BE2C (cell line): ENCODE data around the gene KRTAP10-6.
"Not testable (repeated sequence)": the region's sequence is repeated elsewhere in the genome, so short reads cannot be mapped to it uniquely, and the experiment has no call there.

Source experiments
- DNase-seq: peaks from one replicate; pipeline ENCODE4 v3.0.0-alpha.2; 2020
- H3K27me3 ChIP-seq: fragments of 250-450 bp; sonication (Bioruptor Pico); 2 replicates; pipeline ENCODE4 v1.5.1; 2020; ENCODE audit warnings: mild to moderate bottlenecking
- H3K36me3 ChIP-seq: fragments of 250-450 bp; sonication (Bioruptor Pico); 2 replicates; pipeline ENCODE4 v1.5.1; 2020; ENCODE audit warnings: mild to moderate bottlenecking
- H3K4me1 ChIP-seq: fragments of 250-450 bp; sonication (Bioruptor Pico); 2 replicates; pipeline ENCODE4 v1.5.1; 2020
- H3K4me3 ChIP-seq: 2 replicates; pipeline ENCODE4 v1.5.1; 2011; ENCODE audit warnings: low read depth, low read length
- H3K9me3 ChIP-seq: fragments of 250-450 bp; sonication (Bioruptor Pico); 2 replicates; pipeline ENCODE4 v1.5.1; 2020
- TF ChIP-seq, protein P1 (sequence below): IDR thresholded peaks from 2 replicates; pipeline ENCODE4 v1.5.1; 2012; ENCODE audit warnings: mild to moderate bottlenecking, low read depth, low read length

KRTAP10-6 gene

DNA sequence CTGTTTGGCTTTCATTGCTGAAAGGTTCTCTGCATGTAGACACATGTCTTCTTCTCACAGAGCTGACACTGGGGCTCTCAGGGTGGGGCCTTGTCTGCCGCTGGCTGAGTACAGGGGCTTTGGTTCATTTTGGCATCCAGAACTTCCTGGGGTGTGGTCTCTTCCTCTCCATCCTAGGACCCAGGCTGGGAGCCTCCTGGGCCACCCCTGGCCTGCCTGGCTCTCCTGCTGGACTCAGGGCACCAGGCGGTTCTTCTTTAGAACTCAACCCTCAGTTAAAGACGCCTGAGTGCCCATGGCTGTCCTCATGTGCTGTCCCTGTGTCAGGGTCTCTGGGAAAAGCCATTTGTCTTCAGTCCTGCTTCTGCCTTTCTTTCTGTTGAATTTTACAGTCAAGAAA, 6.4 kb downstream of the KRTAP10-6 start:
- TF ChIP-seq, protein P1, sequence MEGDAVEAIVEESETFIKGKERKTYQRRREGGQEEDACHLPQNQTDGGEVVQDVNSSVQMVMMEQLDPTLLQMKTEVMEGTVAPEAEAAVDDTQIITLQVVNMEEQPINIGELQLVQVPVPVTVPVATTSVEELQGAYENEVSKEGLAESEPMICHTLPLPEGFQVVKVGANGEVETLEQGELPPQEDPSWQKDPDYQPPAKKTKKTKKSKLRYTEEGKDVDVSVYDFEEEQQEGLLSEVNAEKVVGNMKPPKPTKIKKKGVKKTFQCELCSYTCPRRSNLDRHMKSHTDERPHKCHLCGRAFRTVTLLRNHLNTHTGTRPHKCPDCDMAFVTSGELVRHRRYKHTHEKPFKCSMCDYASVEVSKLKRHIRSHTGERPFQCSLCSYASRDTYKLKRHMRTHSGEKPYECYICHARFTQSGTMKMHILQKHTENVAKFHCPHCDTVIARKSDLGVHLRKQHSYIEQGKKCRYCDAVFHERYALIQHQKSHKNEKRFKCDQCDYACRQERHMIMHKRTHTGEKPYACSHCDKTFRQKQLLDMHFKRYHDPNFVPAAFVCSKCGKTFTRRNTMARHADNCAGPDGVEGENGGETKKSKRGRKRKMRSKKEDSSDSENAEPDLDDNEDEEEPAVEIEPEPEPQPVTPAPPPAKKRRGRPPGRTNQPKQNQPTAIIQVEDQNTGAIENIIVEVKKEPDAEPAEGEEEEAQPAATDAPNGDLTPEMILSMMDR: no peak
- no peaks in the 10 kb centered on the region for H3K36me3 ChIP-seq
- no peaks in the 10 kb centered on the region for H3K9me3 ChIP-seq
- no peaks in the 10 kb centered on the region for H3K4me1 ChIP-seq
- peaks cover 4% of the 10 kb centered on the region; the same call in 1 of the 2 replicates for H3K27me3 ChIP-seq
- H3K4me3 ChIP-seq: no peak overlapping the region
- no peak for DNase-seq

DNA sequence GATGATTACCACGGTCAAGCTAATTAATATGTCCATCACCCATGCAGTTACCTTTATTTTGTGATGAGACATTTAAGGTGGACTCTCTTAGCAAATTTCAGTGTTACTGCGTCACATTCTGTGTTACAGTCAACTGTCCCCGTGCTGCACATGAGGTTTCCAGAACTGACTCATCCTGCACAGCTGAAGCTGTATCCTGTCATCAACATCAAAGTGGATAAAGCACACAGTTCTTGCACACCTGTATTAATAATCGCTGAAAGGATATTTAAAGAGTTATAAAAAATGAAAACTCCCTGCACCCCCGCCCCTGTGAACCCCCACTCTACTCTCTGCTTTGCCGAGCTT, 8.5 kb downstream of the KRTAP10-6 start:
- no peak for DNase-seq
- H3K4me3 ChIP-seq: no peak overlapping the region
- H3K36me3 ChIP-seq: no peaks in the 10 kb centered on the region
- TF ChIP-seq, protein P1: no peak
- no peaks in the 10 kb centered on the region for H3K4me1 ChIP-seq
- H3K27me3 ChIP-seq: peaks cover 4% of the 10 kb centered on the region; the same call in 1 of the 2 replicates
- no peaks in the 10 kb centered on the region for H3K9me3 ChIP-seq

DNA sequence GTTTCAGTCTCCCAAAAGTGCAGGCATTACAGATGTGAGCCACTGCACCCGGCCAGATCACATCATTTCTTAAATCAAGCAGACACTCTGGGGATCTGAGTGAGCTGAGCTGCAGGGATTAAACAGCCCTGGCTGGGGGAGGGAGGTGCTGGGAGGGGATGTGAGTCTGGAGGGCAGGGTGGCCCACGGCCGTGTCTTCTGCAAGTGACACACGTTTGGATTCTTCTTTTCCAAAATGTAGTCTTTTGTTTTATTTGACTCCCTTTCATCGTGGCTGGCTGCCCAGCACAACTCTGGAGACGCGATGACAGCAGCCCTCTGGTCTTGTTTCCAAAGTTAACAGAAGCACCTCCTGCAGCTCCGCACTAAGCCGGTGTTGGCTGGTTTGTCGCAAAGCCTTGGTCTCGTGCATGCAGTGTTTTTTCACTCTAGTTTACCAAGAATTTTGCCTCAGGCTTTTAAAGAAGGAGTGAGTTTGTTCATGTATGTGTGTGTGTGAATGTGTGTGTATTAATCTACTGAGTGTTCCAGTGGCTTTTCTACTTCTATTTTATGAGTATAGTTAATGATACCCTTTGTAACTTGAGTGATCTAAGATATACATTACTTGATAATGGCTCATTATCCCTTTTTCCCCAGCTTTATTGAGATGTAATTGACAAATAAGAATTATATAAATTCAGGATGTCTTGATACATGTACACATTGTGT, 9.1 kb downstream of the KRTAP10-6 start:
- TF ChIP-seq, protein P1: no peak
- Histone ChIP-seq H3K4me3 (no peak overlapping the region), H3K9me3 (no peaks in the 10 kb centered on the region), H3K27me3 (peaks cover 4% of the 10 kb centered on the region; the same call in 1 of the 2 replicates), H3K4me1 (no peaks in the 10 kb centered on the region), H3K36me3 (no peaks in the 10 kb centered on the region)
- no peak for DNase-seq

DNA sequence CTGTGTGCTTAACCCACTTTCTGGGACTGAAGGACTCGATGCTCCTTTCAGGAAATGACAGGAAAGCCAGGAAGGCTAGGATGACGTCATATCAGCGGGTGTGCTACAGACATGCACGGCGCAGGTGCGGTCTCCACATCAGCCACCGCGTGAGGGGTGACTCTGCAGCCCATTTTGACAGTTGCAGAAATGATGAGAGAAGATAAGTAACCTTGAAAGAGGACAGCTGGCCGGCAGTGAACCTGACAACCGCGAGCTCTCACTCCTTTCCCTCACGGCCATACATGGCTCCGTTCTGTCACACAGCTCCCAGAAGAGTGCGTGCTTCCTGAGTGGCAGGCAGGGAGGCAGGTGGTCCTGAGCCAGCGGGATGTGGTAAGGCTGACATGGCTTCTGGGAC, 10.2 kb downstream of the KRTAP10-6 start:
- TF ChIP-seq, protein P1: no peak
- no peak overlapping the region for H3K4me3 ChIP-seq
- DNase-seq: no peak
- peaks cover 4% of the 10 kb centered on the region; the same call in 1 of the 2 replicates for H3K27me3 ChIP-seq
- H3K9me3 ChIP-seq: no peaks in the 10 kb centered on the region
- no peaks in the 10 kb centered on the region for H3K36me3 ChIP-seq
- H3K4me1 ChIP-seq: no peaks in the 10 kb centered on the region

DNA sequence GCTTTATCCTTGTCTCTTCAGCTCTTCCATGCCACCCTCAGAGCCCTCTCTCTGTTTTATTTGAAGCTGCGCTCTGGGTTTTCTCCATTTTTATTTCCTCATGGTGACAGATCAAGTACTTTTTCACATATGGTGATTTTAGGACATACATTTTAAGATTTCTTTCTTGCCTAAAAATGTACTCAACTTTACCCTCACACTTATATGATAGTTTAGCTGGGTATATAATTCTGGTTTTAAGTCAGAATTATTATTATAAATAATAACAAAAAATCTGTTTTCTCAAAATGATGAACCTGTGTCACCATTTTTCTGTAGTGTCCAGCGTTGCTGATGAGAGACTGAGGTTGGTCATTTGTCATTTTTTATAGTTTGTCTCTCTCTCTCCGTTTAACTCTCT, 11.1 kb downstream of the KRTAP10-6 start:
- no peak for DNase-seq
- Histone ChIP-seq H3K9me3 (no peaks in the 10 kb centered on the region), H3K4me3 (no peak overlapping the region), H3K36me3 (no peaks in the 10 kb centered on the region), H3K4me1 (no peaks in the 10 kb centered on the region), H3K27me3 (peaks cover 4% of the 10 kb centered on the region; the same call in 1 of the 2 replicates)
- TF ChIP-seq, protein P1: no peak

DNA sequence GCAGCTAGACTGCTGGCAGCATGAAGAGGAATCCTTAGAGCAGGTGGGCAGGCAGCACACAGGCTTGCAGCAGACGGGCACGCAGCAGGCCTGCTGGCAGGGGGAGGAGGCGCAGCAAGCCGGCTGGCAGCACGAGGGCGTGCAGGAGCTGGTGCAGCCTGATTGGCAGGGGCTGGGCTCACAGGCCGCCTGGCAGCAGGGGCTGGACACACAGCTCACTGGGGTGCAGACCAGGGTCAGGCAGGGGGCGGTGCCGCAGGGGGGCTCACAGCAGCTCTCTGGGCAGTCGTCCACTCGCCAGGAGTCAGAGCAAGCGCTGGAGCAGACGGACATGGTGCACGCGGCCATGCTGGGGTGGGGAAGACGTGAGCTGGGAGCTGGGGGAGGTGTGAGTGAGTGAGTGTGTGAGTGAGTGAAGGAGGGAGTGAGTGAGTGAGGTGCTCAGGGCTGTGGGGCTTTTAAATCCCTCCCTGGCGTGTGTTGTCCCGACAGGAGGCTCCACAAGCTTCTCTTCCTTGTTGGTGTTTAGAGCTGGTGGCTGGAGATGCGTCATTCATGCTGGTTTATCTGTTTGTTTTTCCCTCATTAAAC, 12.0 kb downstream of the KRTAP10-6 start, which contains the start of gene KRTAP10-5:
Gene KRTAP10-5 (minus strand): TSS at position 374 of the 591 bp plus-strand sequence. CDS start 26 bp downstream, at position 348.
- H3K4me3 ChIP-seq, H3K27me3 ChIP-seq, H3K9me3 ChIP-seq, H3K4me1 ChIP-seq, H3K36me3 ChIP-seq, DNase-seq: not testable (repeated sequence)
